ENCODE results near the gene TTC21B. TPM values are rescaled to one million over a fixed set of nuclear protein-coding genes. Genes with fewer than 3 reads are reported as not detected.

TTC21B gene
- polyA plus RNA-seq, 1 donor from 2014 or later = 5.5 TPM

DNA sequence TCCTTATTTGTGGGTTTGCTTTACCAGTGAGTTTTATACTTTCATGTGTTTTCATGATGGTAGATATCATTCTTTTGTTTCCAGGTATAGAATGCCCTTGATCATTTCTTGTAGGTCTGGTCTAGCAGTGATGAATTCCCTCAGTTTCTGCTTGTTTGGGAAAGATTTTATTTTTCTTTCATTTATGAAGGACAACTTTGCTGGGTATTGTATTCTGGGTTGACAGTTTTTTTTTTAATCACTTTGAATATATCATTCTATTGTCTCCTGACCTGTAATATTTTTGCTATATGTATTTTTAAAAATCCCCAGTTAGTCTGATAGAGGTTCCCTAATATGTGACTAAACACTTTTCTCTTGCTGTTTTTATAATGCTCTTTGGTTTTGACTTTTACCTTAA, 101.2 kb downstream of the TTC21B start:
- Mint-ChIP-seq H3K36me3 (peaks cover 6% of the 10 kb centered on the region), H3K4me3 (no peak overlapping the region), H3K9me3 (peaks cover 9 to 31% (median 14%) of the 10 kb centered on the region in 3 donors), H3K27ac (peak overlapping the region in 1 of 3 donors; percentile 12), H3K4me1 (peaks cover 0 to 1% (median 0%) of the 10 kb centered on the region in 3 donors), H3K27me3 (no peaks in the 10 kb centered on the region)

DNA sequence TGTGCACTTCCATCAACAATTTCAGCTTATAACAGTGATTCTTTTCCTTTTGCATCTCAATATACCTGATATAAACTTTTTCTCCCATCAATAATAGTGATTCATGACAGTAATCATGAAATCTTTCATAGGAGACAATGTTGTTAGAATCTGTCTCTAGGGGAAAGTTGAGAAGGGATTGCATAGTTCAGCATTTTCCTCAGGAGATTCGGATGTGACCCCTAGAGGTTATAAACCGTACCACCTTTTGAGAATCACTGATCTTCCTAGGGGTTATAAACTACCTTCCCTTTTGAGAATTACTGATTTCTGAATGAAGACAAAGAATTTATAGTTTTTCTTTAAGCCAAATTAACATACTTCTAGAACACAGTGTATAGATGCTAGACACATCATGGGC, 106.6 kb downstream of the TTC21B start:
- Mint-ChIP-seq H3K9me3 (peaks cover 2 to 14% (median 3%) of the 10 kb centered on the region in 3 donors), H3K4me1 (no peaks in the 10 kb centered on the region), H3K27me3 (no peaks in the 10 kb centered on the region), H3K4me3 (no peak overlapping the region), H3K27ac (no peak overlapping the region), H3K36me3 (peaks cover 4% of the 10 kb centered on the region)

DNA sequence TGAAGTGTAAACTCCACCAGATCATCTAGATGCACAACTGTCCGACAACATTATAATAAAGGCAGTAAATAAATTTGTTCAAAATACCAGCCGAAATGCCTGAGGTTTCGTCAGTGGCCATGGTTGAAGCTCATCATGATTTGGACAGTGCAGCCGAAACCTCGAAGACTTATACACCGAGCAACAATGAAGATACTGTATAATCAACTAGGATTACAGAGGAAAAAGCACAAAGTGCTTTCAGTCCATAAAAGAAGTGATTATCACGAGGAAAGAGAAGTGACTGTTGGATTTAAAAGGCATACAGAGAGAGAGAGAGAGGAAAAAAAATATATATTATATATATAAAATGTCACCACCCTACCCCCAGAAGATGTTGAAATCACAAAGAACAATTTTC, 107.5 kb downstream of the TTC21B start:
- peaks cover 0 to 5% (median 3%) of the 10 kb centered on the region in 3 donors for H3K9me3 Mint-ChIP-seq
- no peak overlapping the region for H3K4me3 Mint-ChIP-seq
- no peaks in the 10 kb centered on the region for H3K4me1 Mint-ChIP-seq
- peaks cover 2% of the 10 kb centered on the region for H3K36me3 Mint-ChIP-seq
- H3K27me3 Mint-ChIP-seq = no peaks in the 10 kb centered on the region
- no peak overlapping the region for H3K27ac Mint-ChIP-seq

DNA sequence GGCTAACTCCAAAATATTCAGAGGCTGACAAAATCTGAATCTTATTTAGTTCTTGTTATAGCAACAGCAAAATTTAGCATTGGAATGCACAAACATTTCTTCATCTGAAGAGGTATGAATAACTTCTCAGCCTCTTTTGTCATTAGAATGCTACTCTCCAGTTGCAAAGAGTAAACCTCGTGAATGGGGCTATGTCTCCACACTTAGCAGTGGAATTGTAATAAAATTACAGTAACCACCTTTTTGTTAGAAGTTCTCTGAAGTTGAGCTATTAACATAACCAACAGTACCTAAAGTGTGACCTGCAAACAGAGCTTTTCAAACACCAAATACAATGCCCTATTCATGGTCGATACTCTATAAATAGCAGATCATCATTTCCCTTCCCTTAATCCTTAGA, 109.4 kb downstream of the TTC21B start:
- Mint-ChIP-seq H3K9me3 (no peaks in the 10 kb centered on the region), H3K27me3 (no peaks in the 10 kb centered on the region), H3K27ac (no peak overlapping the region)

DNA sequence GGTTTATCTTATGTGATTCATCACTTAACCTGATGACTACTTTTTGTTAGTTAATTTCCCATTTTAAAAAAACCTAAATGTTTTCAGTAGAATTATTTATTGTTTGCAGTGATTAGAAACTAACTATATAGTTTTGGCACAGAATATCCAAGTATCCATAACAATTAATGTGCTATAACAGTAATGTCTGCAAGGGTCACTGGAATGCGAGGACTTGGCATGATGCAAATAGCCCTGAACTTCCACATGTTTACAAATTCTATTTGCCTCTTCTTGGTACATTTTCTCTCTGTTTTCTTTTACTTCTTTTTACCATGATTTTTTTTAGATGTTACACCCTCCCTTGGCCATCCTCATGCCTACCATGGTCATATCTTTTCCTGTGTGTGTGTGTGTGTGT, 110.2 kb downstream of the TTC21B start:
- H3K27ac Mint-ChIP-seq = no peak overlapping the region
- H3K36me3 Mint-ChIP-seq = peaks cover 5% of the 10 kb centered on the region
- H3K27me3 Mint-ChIP-seq = no peaks in the 10 kb centered on the region
- no peak overlapping the region for H3K4me3 Mint-ChIP-seq
- H3K9me3 Mint-ChIP-seq = no peaks in the 10 kb centered on the region
- no peaks in the 10 kb centered on the region for H3K4me1 Mint-ChIP-seq

More for the DNA sequence above, 109.4 kb downstream of the TTC21B start:
- Mint-ChIP-seq H3K4me3 (no peak overlapping the region), H3K36me3 (peaks cover 4% of the 10 kb centered on the region), H3K4me1 (no peaks in the 10 kb centered on the region)

DNA sequence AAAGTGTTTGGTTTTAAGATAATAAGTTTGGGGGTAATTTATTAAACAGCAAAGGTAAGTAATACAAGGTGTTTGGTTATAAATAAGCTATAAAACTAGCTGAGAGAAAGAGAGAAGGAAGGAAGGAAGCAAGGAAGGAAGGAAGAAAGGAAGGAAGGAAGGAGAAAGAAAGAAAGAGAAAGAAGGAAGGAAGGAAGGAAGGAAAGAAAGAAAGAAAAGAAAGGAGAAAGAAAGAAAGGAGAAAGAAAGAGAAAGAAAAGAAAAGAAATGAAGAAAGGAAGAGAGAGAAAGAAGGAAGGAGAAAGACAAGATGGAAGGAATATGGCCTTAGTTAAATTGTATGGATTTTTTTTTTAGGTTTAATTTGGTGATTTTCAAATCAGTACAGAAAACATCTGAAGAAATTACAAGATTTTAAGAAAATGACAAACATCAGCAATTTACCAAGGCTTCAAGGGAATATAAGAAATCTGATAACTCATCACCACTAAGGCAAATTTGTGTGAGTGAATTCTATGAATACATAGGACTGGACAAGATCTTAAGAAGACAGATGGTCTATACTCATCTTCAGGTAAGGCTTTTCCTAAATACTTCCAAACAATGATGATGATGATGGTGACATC, 113.1 kb downstream of the TTC21B start:
- no peaks in the 10 kb centered on the region for H3K9me3 Mint-ChIP-seq
- H3K27me3 Mint-ChIP-seq = no peaks in the 10 kb centered on the region
- H3K36me3 Mint-ChIP-seq = peaks cover 5% of the 10 kb centered on the region
- H3K4me3 Mint-ChIP-seq = no peak overlapping the region
- no peak overlapping the region for H3K27ac Mint-ChIP-seq
- H3K4me1 Mint-ChIP-seq = no peaks in the 10 kb centered on the region

DNA sequence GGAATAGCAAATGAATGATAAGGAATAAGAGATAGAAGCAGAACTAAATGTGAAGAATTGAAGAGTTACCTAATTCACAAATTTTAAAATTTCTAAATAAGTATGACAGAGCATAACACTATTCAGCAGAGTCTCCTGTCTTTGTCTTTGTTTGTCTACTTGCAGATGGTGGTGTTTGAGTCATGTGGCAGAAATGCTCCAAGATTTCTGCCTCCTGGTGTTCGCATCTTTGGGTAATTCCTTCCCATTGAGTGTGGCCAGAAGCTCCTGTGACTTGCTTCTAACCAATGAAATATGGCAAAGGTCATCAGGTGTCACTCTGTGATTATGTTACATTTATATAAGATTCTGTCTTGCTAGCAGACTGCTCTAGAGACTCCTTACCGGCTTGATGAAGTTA, 114.0 kb downstream of the TTC21B start:
- peaks cover 5% of the 10 kb centered on the region for H3K36me3 Mint-ChIP-seq
- H3K4me1 Mint-ChIP-seq = no peaks in the 10 kb centered on the region
- no peaks in the 10 kb centered on the region for H3K9me3 Mint-ChIP-seq
- H3K27ac Mint-ChIP-seq = no peak overlapping the region
- H3K4me3 Mint-ChIP-seq = no peak overlapping the region
- no peaks in the 10 kb centered on the region for H3K27me3 Mint-ChIP-seq

DNA sequence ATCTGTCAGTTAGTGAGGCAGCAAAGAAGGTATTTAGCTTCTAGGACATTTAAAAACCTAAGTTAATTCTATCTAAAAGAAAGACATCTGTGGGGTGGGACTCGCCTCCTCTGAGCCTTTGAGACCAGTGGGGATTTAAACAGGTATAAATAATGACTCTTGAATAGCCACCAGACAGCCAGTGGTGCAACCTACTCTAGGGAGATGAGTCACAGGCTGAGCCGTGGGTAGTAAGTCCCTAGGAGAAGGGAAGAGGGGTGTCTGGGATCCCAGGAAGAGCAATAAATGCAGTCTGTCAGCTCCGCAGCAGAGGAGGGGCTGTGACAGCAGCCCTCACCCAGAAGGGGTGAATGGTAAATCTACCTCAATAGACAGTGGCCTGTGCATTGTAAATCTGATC, 116.5 kb downstream of the TTC21B start:
- Mint-ChIP-seq H3K36me3 (peaks cover 3% of the 10 kb centered on the region), H3K27me3 (no peaks in the 10 kb centered on the region), H3K4me3 (no peak overlapping the region), H3K9me3 (peaks cover 0 to 1% (median 0%) of the 10 kb centered on the region in 3 donors), H3K4me1 (no peaks in the 10 kb centered on the region), H3K27ac (no peak overlapping the region)

DNA sequence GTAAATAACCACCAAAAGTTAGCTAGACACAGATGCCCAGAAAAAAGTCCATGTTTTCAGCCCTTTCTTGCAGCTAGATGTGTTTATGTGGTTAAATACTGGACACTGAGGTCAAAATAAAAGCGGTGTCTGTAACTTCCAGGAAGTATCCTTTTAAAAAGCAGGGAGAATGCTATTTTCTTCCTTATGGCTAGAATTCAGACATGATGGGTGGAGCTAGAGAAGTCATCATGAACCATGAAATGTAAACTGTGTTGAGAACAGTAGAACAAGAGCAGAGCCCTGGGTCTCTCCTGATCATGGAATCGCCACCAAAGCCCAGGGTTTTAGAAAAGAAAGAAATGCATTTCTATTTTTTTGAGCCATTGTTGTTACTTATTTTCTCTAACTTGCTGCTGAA, 118.2 kb downstream of the TTC21B start:
- H3K4me1 Mint-ChIP-seq = no peaks in the 10 kb centered on the region
- no peak overlapping the region for H3K27ac Mint-ChIP-seq
- H3K27me3 Mint-ChIP-seq = no peaks in the 10 kb centered on the region
- H3K4me3 Mint-ChIP-seq = no peak overlapping the region
- H3K36me3 Mint-ChIP-seq = peaks cover 3% of the 10 kb centered on the region
- H3K9me3 Mint-ChIP-seq = peaks cover 0 to 1% (median 0%) of the 10 kb centered on the region in 3 donors

DNA sequence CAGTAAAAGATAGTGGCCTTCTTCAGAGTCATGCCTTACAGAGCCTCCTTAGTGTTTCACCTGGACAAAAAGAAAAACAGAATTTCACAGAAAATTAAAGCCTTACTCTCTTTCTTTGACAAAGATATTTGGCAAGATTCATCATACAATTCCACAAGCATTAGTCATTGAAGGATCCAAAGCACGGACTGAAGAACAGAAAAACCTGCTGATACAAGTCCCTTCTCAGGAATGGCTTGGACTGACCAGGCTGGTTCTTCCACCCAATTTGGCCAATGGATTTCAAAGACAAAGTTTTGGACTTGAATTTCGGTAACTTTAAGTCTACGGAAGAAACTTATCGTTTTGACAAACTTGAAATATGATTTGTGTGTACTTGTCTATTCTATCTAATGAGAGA, 120.4 kb downstream of the TTC21B start:
- no peak overlapping the region for H3K4me3 Mint-ChIP-seq
- no peak overlapping the region for H3K27ac Mint-ChIP-seq
- H3K36me3 Mint-ChIP-seq = no peaks in the 10 kb centered on the region
- H3K4me1 Mint-ChIP-seq = no peaks in the 10 kb centered on the region
- H3K27me3 Mint-ChIP-seq = no peaks in the 10 kb centered on the region
- H3K9me3 Mint-ChIP-seq = peaks cover 0 to 1% (median 0%) of the 10 kb centered on the region in 3 donors

DNA sequence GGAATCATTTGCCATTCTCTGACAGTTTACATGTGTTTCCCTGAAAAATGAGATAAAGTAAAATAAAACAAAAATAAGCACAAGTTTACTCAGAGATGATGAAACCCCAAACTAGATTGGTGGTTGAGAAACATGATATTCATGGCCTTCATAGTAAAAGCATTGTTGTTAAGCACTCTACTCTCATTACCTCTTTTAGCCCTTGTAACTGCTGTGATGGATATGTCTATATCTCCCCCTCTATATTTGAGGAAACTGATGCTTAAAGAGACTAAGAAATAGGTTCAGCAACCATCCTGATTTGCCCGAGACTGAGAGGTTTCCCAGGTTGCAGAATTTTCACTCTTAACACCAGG, 125.7 kb downstream of the TTC21B start:
- H3K27ac Mint-ChIP-seq = no peak overlapping the region
- H3K9me3 Mint-ChIP-seq = peaks cover 0 to 3% (median 0%) of the 10 kb centered on the region in 3 donors
- no peaks in the 10 kb centered on the region for H3K27me3 Mint-ChIP-seq
- no peaks in the 10 kb centered on the region for H3K36me3 Mint-ChIP-seq
- H3K4me3 Mint-ChIP-seq = no peak overlapping the region
- H3K4me1 Mint-ChIP-seq = no peaks in the 10 kb centered on the region

DNA sequence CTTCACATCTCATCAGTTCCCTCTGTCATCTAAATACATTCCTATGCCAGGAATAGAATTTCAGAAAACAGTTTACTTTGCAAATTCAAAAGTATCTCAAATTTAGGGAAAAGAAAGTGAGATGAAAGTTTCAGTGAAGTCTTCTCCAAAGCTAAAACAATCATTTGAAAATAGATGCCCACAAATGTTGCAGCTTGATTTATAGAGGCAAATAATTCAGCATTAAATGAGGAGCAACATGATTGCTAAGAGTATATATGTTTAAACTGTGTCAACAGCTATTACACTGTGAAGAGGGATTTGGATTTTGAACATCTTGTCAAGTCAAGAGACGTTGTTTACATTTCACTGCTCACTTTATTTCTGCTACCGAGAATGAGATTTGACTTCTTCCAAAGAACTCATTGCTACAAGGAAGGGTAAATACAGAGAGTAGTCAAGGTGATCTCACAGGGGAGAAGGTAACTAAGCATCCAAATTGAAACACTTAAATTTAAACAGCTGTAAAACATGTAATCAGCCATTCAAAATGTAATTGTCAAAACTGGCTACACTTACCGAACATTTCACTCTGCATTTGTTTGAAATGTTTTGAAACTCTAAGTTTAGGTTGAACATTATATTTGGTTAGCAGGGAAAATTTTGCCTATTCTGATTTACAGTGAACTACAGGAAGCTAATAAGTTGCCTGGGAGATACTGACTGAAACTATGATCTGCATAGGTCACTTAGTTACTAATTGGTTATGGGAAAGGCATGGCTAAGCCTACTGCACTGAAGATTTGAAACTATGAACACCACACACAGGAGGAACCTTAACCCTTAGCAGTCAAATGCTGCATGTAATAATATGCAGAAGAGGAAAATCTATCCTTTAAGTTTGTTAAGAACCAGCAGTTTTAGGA, 126.3 kb downstream of the TTC21B start:
- Mint-ChIP-seq H3K27me3 (no peaks in the 10 kb centered on the region), H3K4me3 (no peak overlapping the region), H3K27ac (no peak overlapping the region)

DNA sequence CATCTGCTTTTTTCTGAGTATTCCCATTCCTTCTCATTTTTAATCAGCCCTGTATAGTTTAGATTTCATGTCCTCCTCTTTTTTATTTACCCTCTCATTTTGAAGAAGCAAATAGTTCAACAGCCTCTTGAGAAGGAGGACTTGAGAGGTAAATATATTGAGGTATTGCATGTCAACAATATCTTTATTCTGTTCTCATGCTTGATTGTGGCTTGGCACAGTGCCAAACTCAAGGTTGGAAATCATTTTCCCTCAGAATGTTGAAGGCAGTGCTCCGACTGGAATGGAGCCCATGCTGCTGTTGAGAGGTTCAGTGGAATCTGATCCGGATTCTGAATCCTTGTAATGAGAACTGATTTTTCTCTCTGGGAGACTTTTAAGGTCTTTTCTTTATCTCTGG, 128.5 kb downstream of the TTC21B start:
- Mint-ChIP-seq H3K9me3 (peaks cover 0 to 3% (median 0%) of the 10 kb centered on the region in 3 donors), H3K4me1 (no peaks in the 10 kb centered on the region), H3K4me3 (no peak overlapping the region), H3K27me3 (no peaks in the 10 kb centered on the region), H3K36me3 (no peaks in the 10 kb centered on the region), H3K27ac (no peak overlapping the region)

More for the DNA sequence above, 126.3 kb downstream of the TTC21B start:
- Mint-ChIP-seq H3K4me1 (no peaks in the 10 kb centered on the region), H3K9me3 (peaks cover 0 to 3% (median 0%) of the 10 kb centered on the region in 3 donors), H3K36me3 (no peaks in the 10 kb centered on the region)
